Activated naive CD4-positive, alpha-beta T cell treated with anti-CD3 and anti-CD28 coated beads, Interleukin-2, amount 10 ng/mL, durations not matched to agents 7 days and 5 days (primary cell): Measurements from ENCODE around the gene ETDC.
A peak's percentile ranks its signal among the peaks of the same experiment; 100 is the strongest.
"Not testable (repeated sequence)": the region's sequence is repeated elsewhere in the genome, so short reads cannot be mapped to it uniquely, and the experiment has no call there.

Source experiments
- CTCF ChIA-PET: fragments of 350-600 bp; sonication (Branson Sonifier 250); formaldehyde crosslinking; loops from one replicate; lab custom pipeline; 2021; ENCODE audit warnings: antibody characterized with exemption; lab: Charles Lee
- DNase-seq: peaks from one replicate; pipeline ENCODE4 v3.0.0-alpha.2; 2020
- H3K27ac Mint-ChIP-seq: one replicate; pipeline ENCODE4 v1.8.0; 2021; ENCODE audit warnings: mild to moderate bottlenecking, moderate library complexity, mixed read lengths
- H3K27me3 Mint-ChIP-seq: one replicate; pipeline ENCODE4 v1.8.0; 2021; ENCODE audit warnings: mild to moderate bottlenecking, mixed read lengths
- H3K36me3 Mint-ChIP-seq: one replicate; pipeline ENCODE4 v1.8.0; 2021; ENCODE audit warnings: mixed read lengths
- H3K4me1 Mint-ChIP-seq: one replicate; pipeline ENCODE4 v1.8.0; 2021; ENCODE audit warnings: mixed read lengths
- H3K4me3 Mint-ChIP-seq: one replicate; pipeline ENCODE4 v1.8.0; 2021; ENCODE audit warnings: mild to moderate bottlenecking, moderate library complexity, mixed read lengths
- H3K9me3 Mint-ChIP-seq: one replicate; pipeline ENCODE4 v1.8.0; 2021; ENCODE audit warnings: mixed read lengths

Gene ETDC

GRCh38 chrX:135324463-135324862 is 15.2 kb downstream of the ETDC start:
- Mint-ChIP-seq H3K36me3 (peaks cover 64% of the 10 kb centered on the region), H3K4me3 (no peak overlapping the region), H3K4me1 (no peaks in the 10 kb centered on the region), H3K27ac (no peak overlapping the region), H3K27me3 (no peaks in the 10 kb centered on the region), H3K9me3 (peaks cover 29% of the 10 kb centered on the region)
- CTCF ChIA-PET: no interaction called here
- DNase-seq: no peak

DNA sequence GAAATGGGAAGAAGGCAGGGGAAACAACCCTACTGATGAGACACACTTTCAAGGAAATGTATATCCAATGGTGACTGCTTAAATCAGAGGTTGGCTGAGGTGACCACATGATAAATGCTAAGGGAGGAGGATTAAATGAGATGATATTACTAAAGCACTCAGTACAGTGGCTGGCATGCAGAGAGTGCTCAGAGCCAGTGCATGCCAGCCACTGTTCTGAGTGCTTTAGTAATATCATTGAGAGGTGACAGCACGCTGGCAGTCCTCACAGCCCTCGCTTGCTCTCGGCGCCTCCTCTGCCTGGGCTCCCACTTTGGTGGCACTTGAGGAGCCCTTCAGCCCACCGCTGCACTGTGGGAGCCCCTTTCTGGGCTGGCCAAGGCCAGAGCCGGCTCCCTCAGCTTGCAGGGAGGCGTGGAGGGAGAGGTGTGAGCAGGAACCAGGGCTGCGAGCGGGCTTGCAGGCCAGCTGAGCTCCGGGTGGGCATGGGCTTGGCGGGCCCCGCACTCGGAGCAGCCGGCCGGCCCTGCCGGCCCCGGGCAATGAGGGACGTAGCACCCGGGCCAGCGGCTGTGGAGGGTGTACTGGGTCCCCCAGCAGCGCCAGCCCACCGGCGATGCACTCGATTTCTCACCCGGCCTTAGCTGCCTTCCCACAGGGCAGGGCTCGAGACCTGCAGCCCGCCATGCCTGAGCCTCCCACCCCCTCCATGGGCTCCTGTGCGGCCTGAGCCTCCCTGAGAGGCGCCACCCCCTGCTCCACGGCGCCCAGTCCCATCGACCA is 15.9 kb downstream of the ETDC start:
- H3K27me3 Mint-ChIP-seq, H3K4me3 Mint-ChIP-seq, H3K4me1 Mint-ChIP-seq, CTCF ChIA-PET, H3K27ac Mint-ChIP-seq, DNase-seq: not testable (repeated sequence)
- peaks cover 29% of the 10 kb centered on the region for H3K9me3 Mint-ChIP-seq
- peaks cover 66% of the 10 kb centered on the region for H3K36me3 Mint-ChIP-seq

DNA sequence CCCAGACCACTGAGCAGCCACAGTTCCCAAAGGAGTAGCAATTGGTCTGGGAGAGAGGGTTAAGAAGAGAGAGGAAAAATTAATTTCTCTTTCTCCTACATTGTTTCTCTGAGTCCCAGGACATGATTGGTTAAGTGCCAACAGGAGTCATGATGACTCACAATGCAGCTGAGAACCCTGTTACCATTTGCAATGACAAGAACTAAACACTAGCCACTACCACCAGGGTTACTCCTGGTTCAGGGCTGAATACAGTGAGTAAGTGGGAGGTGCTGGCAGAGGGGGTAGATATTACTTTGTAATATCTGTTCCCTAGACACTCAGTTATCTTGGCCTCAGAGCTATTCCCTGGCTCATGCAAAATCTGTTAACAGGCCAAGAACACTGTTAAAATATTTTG is 18.0 kb downstream of the ETDC start:
- Mint-ChIP-seq H3K4me3 (no peak overlapping the region), H3K27me3 (no peaks in the 10 kb centered on the region), H3K27ac (no peak overlapping the region), H3K9me3 (peaks cover 15% of the 10 kb centered on the region), H3K4me1 (no peaks in the 10 kb centered on the region), H3K36me3 (peaks cover 61% of the 10 kb centered on the region)
- CTCF ChIA-PET: no interaction called here
- no peak for DNase-seq

GRCh38 chrX:135328421-135329005 is 19.2 kb downstream of the ETDC start:
- H3K36me3 Mint-ChIP-seq: peaks cover 61% of the 10 kb centered on the region
- no peaks in the 10 kb centered on the region for H3K27me3 Mint-ChIP-seq

GRCh38 chrX:135330706-135331105 is 21.4 kb downstream of the ETDC start:
- Mint-ChIP-seq H3K4me1 (peaks cover 2% of the 10 kb centered on the region), H3K27ac (no peak overlapping the region), H3K9me3 (peaks cover 3% of the 10 kb centered on the region), H3K27me3 (no peaks in the 10 kb centered on the region), H3K36me3 (peaks cover 54% of the 10 kb centered on the region), H3K4me3 (no peak overlapping the region)
- CTCF ChIA-PET: no interaction called here
- DNase-seq: no peak

More at GRCh38 chrX:135328421-135329005, 19.2 kb downstream of the ETDC start:
- Mint-ChIP-seq H3K4me3 (no peak overlapping the region), H3K9me3 (peaks cover 6% of the 10 kb centered on the region), H3K27ac (no peak overlapping the region), H3K4me1 (no peaks in the 10 kb centered on the region)
- CTCF ChIA-PET: no interaction called here
- no peak for DNase-seq

GRCh38 chrX:135331525-135331924 is 22.2 kb downstream of the ETDC start:
- H3K4me3 Mint-ChIP-seq: no peak overlapping the region

GRCh38 chrX:135340831-135341230 is 31.6 kb downstream of the ETDC start:
- peaks cover 61% of the 10 kb centered on the region for H3K4me1 Mint-ChIP-seq
- H3K9me3 Mint-ChIP-seq: no peaks in the 10 kb centered on the region
- H3K4me3 Mint-ChIP-seq: peak overlapping the region; percentile 99
- no peak overlapping the region for H3K27ac Mint-ChIP-seq
- CTCF ChIA-PET: no interaction called here
- H3K27me3 Mint-ChIP-seq: no peaks in the 10 kb centered on the region
- DNase-seq: no peak
- H3K36me3 Mint-ChIP-seq: peaks cover 40% of the 10 kb centered on the region

More at GRCh38 chrX:135331525-135331924, 22.2 kb downstream of the ETDC start:
- H3K36me3 Mint-ChIP-seq: peaks cover 53% of the 10 kb centered on the region
- H3K27ac Mint-ChIP-seq: no peak overlapping the region
- DNase-seq: no peak
- peaks cover 2% of the 10 kb centered on the region for H3K4me1 Mint-ChIP-seq
- peaks cover 2% of the 10 kb centered on the region for H3K9me3 Mint-ChIP-seq
- H3K27me3 Mint-ChIP-seq: no peaks in the 10 kb centered on the region
- CTCF ChIA-PET: no interaction called here

DNA sequence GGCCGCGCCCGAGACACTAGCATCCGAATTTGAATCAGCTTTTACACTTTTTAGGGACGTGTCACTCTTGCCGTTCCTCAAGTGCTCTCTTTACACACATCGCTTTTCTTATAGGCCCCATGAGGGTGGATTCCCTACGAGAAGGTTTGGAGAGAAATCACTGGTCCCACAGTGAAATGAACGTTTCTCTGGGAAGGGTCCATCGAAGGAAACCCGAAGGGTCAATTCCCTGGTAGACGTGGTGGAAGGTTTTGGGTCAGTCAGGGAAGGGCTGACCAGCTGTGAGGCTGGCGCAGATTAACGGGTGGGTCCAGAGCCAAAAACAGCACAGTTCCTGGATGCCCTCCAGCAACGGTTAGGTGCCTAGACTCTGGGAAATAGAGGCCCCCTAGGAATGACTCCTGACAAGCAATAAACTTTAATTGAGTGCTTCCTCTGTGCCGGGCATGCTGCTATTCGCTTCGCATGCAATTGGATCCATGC is 35.9 kb downstream of the ETDC start:
- peak overlapping the region; percentile 76 for H3K27ac Mint-ChIP-seq
- H3K4me3 Mint-ChIP-seq: peak overlapping the region; percentile 80
- no peaks in the 10 kb centered on the region for H3K9me3 Mint-ChIP-seq
- no peaks in the 10 kb centered on the region for H3K27me3 Mint-ChIP-seq
- H3K36me3 Mint-ChIP-seq: peaks cover 35% of the 10 kb centered on the region
- CTCF ChIA-PET: no interaction called here
- peaks cover 51% of the 10 kb centered on the region for H3K4me1 Mint-ChIP-seq
- no peak for DNase-seq

DNA sequence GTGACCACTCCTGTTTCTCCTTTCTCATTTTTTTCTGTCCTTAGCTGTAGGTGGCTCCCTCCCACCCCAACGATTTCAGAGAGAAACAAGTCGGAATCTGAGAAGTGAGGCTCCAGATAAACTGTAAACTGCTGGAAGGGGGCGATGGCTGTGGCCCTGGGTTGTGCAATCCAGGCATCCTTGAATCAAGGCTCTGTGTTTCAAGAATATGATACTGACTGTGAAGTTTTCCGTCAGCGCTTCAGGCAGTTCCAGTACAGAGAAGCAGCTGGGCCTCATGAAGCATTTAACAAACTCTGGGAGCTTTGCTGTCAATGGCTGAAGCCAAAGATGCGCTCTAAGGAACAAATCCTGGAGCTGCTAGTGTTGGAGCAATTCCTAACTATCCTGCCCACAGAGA is 37.7 kb downstream of the ETDC start:
- H3K27ac Mint-ChIP-seq: no peak overlapping the region
- no peaks in the 10 kb centered on the region for H3K9me3 Mint-ChIP-seq
- H3K4me1 Mint-ChIP-seq: peaks cover 33% of the 10 kb centered on the region
- no peak for DNase-seq
- no peak overlapping the region for H3K4me3 Mint-ChIP-seq
- peaks cover 31% of the 10 kb centered on the region for H3K36me3 Mint-ChIP-seq
- no peaks in the 10 kb centered on the region for H3K27me3 Mint-ChIP-seq
- CTCF ChIA-PET: no interaction called here

GRCh38 chrX:135347381-135348016 is 38.2 kb downstream of the ETDC start:
- Mint-ChIP-seq H3K4me1 (peaks cover 27% of the 10 kb centered on the region), H3K4me3 (no peak overlapping the region), H3K36me3 (peaks cover 33% of the 10 kb centered on the region), H3K27me3 (no peaks in the 10 kb centered on the region), H3K27ac (no peak overlapping the region), H3K9me3 (no peaks in the 10 kb centered on the region)
- CTCF ChIA-PET: no interaction called here
- DNase-seq: no peak

DNA sequence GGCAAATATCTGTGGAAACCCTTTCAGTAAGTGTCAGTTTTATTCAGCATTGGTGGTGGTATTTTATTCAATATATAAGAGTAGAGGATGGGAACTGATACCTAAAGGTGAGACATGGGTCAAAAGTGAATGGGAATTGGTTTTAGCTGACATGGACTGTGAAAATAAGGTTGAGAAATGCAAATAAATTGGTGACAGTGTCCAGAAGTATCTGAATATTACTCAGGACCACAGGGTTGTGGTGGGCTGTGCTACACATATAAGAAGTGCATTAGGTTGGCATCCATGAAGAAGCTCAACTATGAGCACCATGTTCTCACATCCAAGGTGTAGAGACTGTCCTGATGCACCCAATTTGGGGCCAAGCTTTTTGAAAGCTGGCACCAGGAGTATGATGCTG is 45.0 kb downstream of the ETDC start:
- Mint-ChIP-seq H3K4me1 (no peaks in the 10 kb centered on the region), H3K27ac (no peak overlapping the region), H3K27me3 (no peaks in the 10 kb centered on the region), H3K9me3 (no peaks in the 10 kb centered on the region), H3K4me3 (no peak overlapping the region), H3K36me3 (peaks cover 22% of the 10 kb centered on the region)
- no peak for DNase-seq
- CTCF ChIA-PET: interaction anchor here (0.9 kb wide), 1 partner anchor 200 kb away, joined by 3 read pairs; no protein-coding TSS in a partner anchor
